ENCODE measurements around the gene TET2.

Gene TET2

DNA sequence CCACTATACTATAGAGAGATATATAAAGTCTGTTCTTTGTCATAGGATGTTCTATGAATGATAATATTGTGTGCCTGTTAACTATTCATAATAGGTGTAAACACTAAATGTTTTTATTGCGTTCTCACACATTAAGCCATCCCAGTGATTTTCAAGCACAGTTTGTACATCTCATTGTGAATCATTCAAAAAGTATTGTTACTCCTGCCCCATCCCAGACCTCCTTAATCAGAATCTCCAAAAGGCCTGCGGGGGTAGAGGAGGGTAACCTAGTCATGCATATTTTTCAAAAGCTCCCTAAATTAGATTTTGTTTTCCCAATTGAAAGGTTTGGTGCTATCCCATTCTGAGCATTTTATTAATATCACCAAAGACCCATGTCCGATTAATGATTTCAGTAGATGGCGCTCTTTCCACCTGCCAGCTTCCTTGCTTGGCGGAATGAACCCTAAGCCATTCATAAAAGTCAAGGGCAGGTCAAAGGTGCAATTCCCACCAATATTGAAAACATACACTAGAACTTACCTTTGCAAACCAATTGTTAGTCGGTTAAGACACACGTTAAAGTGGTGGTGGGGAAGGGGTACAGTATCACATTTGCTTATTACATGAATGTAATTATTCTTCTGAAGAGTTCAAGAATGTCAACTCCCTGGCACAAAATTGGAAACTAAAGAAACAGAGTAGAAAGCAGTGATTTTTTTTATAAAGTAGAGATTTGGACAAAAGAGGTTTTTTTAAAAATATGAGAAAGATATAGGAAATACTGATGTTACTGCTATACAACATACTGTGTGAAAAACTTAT, 5.8 kb upstream of the TET2 start:
- no peak for DNase-seq (ENCODE audit: low spot score)

DNA sequence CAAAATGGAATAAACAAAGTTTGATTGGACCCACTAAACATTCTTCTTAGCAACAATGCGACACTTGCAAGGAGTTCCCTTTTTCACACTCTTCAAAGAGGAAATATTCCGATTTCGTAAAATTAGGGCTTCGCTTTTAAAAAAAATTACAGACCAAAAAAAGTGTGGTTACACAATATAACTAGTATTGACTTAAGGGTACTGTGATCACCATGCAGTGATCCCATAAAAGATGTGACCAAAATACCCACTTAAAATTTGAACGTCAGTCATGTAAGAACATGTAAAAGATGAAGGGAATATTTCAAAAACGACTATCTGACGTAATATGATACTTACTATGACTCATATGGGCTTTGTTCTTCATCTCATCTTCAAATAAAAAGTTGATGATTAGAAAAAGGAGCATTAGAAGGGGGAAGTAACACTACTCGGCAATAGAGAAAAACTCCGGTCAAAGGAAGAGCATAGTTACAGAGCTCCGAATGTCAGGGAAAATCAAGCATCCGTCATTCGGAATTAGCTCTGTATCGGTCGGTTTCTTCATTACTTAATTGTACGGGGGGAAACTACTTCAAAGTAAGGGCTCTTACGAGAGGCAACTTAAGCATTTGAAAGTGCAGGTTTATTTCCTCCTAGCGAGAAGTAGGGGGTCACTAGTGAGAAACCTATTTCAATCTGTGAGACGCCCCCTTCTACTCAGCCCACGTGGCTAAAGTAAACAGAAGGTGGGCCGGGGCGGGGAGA, 1.3 kb upstream of the TET2 start:
- DNase-seq (ENCODE audit: low spot score) = no peak

DNA sequence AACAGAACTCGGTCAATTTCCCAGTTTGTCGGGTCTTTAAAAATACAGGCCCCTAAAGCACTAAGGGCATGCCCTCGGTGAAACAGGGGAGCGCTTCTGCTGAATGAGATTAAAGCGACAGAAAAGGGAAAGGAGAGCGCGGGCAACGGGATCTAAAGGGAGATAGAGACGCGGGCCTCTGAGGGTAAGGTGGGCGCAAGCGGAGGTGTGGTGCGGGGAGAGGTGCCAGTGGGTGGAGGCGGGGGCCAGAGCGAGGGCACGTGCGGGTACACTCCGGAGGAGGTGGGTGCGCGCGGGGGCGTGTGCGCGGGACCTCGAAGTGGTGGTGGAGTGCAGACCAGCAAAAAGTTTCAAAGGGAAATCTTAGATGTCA, 787 bp upstream of the TET2 start:
- DNase-seq (ENCODE audit: low spot score) = peak; percentile 6

DNA sequence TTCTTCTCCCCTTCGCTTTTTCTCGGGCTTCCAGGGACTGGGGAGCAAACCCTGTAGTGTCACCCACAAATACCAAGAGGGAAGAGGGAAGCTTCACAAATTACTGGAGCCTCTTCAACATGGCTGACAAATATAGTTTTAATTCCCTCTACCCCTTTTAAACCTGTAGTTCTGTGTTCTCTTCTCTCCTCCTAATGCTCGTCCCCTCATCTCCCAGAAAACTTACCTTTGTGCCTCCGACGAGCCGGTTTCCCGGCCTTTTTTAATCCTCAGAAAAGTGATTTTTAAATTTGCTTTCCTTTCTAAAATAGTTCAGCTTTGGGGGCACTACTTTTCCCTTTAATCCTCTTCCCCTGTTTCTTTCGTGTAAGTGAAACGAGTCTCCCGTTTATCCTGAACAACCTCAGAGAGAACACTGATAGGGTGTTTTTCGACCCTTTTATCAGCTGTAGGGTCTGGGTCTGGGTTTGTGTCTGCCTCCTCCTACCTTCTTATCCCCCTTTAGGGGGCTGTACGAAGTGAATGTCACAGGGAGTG, 408 bp downstream of the TET2 start:
- DNase-seq (ENCODE audit: low spot score) = no peak

DNA sequence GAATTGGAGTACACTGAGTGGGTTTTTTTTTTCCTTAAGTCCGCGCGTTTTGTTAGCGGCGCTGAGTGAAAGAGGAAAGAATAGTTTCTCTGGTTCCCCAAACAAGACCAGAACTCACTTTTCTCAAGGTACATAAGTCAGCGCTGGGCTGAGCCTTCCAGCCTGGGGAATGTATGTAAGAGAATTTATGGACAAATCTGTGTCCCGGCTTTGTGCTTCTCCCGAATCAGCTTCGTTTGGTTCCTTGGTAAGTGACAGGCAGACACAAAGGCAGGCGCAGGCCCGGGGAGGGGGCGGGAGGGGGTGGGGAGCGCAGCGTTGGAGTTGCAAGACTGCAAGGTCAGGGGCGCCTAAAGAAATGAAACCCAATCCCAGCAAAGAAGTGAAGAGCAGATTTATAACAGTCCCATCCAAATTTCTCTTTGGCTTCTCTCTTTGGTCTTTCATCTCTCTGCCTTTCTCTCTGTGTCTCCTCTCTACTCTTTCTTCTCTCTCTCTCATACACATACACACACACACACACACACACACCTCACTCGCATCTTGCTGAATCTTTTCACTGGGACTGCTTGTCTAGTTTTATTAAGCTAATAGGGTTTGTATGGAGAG, 981 bp downstream of the TET2 start:
- DNase-seq (ENCODE audit: low spot score) = peak; percentile 15

DNA sequence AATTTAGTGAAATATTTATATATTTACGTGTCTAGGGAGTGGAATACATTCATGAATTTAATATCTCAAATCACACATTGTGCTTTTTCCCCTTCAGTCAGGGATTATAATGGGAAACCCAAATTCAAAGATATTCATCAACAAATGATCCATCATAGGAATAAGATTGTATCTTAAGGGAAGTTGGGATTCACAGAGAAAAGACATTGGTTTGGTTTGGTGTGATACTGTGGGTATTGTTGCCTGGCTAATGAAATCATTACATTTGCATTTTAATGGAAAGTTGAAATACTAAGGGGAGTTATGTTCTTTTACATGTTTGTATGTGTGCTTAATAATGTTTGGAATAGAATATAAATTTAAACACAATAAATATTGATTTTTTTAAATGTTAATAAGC, 1.7 kb downstream of the TET2 start:
- no peak for DNase-seq (ENCODE audit: low spot score)

DNA sequence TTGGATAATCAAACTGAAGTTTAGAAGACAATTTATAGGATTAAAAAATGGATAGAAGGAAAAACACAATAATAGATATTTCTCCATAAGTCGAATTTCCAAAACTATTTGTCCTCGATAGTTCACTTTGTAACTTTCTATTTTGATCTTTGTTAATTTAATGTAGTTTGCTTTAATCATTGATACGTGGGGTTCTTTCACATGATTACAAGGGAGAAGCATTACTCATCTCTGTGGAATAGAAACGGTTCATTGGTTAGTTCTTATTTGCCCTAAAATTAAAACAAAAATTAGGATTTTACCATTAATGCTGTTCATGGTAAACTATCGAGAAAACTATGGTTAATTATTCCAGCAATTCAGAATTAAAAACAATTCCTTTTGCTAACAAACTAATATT, 2.1 kb downstream of the TET2 start:
- no peak for DNase-seq (ENCODE audit: low spot score)

DNA sequence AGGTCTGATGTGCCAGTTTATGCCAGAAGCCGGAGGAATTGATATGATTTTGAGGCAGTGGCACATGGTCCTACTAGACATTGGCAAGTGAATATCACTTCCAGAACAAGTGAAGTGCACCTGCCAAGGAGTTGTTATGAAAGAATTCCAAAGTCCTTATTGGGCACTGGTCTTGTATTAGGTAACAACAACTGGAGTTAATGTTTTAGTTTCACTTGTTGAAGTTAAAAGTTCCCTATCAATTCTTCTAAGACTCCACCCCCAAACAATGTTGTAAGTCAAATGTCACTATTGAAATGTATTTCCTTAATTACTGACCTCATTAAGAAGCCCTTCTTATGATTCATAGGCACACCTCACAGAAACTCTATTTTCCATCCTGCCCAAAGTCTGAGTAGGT, 3.1 kb downstream of the TET2 start:
- DNase-seq (ENCODE audit: low spot score) = no peak

DNA sequence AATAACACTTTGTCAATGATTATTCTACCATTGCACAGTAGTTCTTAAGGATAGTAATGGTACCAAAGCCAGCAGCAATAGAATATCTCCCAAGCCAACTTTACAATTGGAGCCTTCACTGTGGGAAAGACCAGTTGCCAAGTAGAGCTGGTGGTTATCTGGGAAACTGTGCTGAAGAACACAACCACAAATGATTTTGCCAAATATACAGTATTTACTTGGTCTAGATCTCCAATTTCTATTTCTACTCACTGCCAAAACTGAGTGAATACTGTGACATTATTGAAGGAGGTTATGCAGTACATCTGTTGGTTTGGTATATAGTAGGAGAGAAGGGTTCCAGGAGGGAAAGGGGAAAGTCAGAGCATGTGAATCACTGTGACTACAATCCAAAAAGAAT, 3.8 kb downstream of the TET2 start:
- no peak for DNase-seq (ENCODE audit: low spot score)

DNA sequence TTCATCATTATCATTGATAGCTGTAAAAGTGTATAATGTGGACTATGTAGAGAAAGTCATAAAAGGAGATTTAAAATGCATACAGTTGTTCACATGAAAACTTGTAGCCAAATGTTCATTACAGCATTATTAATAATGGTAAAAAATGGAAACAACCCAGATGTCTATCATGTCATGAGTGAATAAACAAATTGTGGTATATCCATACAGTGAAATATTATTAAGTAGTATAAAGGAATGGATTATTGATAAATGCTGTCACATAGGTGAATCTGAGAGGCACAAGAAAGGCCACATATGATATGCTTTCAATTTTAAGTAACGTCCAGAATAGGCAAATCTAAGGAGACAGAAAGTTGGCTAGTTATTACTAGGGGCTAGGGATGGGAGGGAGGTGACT, 7.1 kb downstream of the TET2 start:
- no peak for DNase-seq (ENCODE audit: low spot score)

DNA sequence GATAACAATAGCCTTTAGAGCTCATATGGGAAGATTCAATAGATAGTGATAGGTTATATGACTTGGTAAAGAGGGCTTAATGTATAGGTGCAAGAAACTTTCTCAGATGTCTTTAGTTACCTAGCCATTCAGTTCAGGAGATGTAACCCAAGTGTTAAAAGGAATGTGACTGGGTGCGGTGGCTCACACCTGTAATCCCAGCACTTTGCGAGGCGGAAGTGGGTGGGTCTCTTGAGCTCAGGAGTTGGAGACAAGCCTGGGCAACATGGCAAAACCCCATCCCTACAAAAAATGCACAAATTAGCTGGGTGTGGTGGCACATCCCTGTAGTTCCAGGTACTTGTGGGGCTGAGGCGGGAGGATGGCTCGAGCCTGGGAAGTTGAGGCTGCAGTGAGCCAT, 7.9 kb downstream of the TET2 start:
- no peak for DNase-seq (ENCODE audit: low spot score)

DNA sequence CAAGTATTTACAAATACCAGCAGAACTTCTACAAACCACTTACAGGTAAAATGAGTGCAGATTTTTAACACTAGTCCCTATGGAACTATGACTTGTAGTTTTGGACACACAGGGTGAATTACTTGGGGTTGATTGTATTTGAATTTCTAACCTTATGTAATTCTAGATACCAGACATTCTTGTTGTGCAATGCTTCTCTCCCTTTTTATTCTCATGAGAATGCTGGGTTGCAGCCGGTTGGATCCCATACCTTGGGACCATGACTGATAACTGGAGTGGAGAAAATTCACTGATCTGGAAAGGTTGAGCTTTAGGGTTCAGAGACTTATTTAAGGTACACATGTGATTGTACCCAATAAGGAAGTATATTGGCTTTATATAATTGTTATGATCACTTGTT, 8.8 kb downstream of the TET2 start:
- DNase-seq (ENCODE audit: low spot score) = no peak

DNA sequence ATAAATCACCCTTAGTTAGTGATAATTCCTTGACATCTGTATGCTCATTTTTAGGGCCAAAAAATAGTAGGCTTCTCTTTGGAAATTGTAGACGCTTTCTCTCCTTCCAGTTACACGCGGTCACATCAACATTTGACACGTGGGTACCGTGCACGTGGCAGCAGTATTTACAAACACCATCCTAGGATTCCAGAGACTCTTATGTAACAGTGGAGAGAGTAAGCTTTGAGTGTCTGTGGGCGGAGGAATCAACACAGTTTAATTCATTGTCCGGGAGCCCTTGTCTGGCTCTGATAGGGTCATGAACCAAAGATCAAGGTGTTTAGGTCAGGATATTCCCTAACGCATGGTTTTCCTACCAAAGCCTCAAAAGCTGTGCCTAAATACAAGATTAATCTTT, 12.2 kb downstream of the TET2 start:
- DNase-seq (ENCODE audit: low spot score) = no peak

DNA sequence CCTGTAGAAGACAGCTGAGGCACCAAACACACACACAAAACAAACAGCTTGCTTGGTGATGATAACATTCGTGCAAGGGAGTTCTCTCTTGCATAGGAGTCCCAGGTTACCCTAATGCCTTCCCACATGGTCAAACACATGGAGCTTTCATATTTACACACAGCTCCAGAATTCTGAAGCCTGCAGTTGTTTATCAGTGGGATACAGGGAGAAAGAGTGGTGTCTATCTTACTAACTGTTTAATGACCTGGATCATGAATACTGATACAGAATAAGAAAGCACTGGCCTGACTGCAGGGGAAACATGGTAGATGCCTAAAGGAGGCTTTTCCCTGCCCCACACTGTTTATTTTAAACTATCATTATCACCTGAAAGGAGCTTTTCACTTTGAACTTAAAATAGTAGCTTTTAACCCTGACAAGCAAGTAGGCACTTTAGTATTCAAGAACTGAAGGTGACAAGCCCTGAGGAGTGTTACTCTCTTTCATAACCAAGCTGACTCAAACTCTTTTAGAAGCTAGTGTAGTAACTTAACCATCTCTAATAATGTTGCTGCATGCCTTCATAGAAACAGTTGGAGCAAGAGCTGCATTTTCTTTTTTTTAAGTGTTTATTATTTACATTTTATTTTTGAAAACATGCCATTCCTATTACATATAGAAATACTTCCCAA, 15.6 kb downstream of the TET2 start:
- no peak for DNase-seq (ENCODE audit: low spot score)

DNA sequence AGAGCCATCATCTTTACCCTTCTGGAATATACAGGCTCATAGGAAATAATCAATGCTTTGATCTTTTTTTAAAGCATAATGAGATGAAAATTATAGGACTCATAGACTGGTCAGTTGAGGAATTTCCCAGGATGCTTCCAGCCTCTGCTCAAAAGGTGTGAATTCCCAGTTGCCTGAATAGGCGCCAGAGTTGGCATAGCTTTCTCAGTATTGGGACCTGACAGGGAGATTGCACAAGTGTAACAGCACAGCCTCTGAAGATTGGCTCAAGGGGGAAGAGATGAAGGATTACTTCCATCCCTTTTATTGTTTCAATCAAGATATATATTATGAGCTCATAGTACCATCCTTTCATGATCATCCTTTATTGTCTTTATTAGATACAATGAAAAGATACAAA, 17.9 kb downstream of the TET2 start:
- no peak for DNase-seq (ENCODE audit: low spot score)

DNA sequence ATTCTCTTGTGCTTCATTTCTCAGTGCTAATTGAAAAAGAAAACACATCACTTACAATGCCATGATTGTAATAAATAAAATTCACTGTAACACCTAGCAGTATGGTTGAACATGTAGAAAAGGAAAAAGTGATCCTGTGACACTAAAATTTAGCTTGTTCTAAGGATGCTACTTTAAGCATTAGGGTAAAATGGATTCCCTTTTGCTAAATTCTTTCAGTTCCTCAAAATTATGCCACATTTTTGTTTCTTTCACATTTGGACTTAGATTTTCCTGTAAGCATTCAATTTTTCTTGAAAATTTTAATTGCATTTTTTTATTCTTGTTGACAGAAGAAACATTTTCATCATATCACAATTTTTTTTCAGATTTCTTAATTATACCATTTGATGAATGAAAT, 19.4 kb downstream of the TET2 start:
- no peak for DNase-seq (ENCODE audit: low spot score)

DNA sequence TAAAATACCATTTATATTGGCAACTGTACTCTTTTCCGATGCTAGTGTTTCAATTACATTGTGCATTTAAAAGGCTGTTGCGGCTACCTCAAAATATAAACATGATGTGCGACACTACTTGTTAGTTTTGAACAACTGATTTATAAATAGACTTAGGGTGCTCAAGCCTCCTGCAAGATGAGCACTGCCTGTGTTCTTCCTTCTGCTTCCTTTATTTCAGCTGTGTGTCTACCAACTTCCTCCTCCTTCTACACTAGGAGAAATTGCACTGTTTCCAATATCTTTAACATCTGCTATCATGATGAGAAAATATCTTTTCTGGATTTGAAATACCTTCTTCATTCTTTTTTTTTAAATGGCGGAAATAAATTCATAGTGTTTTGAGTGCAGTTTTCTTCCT, 24.0 kb downstream of the TET2 start:
- DNase-seq (ENCODE audit: low spot score) = no peak

DNA sequence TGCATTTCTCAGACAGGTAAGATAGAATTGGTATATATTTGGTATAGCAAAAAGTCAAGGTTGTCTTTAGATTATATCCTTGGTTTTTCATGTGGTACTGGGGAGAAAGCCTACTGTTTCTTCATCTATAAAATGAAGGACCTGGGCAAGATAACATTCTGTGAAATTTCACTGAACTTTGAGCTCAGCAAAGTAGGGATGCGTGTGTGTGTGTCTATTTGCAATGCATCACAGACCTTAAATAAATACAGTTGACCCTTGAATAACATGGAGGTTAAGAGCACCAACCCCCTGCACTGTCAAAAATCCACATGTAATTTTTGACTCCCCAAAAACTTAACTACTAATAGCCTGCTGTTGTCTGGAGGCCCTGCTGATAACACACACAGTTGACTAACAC, 25.2 kb downstream of the TET2 start:
- no peak for DNase-seq (ENCODE audit: low spot score)

DNA sequence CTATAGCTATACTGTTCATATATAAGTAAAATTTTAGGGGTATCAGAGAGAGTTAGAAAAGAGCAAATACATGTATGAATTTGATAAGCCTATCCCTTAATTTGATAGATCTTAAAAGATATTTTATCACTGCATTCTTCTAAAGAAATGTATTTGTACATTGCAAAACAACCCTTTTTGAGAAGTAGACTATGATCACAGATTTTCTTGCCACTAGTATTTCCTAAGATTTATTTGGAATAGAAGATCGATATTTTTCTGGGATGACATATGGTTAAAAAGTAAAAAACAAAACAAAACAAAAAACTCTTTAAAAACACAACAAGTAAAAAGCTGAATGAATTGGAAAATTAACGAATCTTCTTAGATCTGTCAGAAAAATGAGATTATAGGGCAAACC, 27.4 kb downstream of the TET2 start:
- no peak for DNase-seq (ENCODE audit: low spot score)

DNA sequence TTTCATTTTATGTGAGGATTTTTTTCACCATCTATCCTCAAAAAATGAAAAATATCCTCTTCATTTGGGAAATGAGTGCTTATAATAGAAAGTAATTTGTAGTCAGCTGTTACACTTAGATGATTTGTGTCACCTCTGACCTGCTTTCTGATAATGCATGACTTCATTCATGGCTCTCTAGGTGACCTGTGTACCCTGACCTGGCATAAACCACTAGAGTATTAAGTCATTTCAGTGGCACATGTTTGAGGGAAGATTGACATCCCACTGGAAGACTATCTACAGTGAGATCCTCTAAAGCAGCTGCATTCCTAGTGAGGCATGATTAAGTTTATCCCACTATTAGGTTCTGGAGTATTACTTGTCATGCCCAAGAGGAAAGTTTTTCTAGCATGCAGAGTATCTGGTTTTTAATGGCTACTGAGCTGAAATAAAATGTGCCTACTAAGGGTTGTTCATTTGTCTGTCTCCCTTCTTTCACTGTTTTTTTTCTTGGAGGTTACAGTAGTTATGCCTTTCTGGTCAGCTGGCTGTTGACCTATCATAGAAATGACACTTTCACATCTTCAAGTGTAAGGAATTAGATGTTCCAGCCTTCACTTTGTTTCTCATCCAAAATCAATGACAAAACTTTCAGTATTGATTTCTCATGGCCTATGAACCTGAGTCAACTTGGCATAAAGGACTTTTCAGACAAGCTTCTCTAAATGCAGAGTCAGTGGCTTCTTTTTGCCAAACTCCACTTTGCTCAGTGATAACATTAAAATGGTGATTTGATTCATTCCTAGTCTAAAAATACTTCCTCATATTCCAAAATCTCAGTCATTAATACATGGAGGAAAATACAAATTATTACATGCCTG, 33.1 kb downstream of the TET2 start:
- DNase-seq (ENCODE audit: low spot score) = no peak

DNA sequence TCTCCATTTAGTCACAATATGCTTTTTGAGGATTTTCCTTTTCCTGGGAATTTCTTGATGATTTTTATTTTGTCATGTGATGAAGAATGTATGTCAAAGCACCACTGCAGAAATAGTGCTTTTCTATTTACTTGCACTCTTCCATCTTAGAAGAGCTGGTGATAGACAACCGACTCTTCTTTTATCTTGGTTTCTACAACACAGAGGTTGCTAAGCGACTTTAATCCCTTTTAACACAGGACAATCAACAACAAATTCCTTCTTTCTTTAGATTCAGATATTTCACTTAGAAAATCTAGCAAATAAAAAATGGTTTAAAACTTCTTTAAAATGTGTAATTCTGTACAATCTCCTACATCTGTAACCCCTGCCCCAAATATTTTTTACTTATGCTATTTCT, 34.6 kb downstream of the TET2 start:
- DNase-seq (ENCODE audit: low spot score) = no peak

DNA sequence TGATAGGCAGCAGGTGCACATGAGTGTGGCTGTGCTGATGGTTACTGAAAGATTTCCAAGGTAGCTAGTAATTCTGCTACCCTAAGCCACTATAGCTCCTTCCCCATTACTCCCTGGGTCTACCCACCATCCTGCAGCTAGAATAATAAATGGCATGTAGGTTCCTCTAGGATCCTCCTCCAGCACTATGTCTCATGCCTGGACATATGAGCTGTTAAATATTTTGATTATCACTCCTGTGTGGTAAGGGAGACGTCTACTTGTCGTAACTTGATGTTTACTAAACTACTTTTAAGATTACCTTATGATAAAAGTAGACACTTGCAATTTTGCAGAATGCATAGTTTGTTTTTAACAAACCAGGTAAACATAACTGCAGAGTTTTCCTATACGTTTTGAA, 35.5 kb downstream of the TET2 start:
- no peak for DNase-seq (ENCODE audit: low spot score)
